H9 (cell line): Measurements from ENCODE around the gene CMTM5. TPM values are rescaled to one million over a fixed set of nuclear protein-coding genes. Genes with fewer than 3 reads are reported as not detected.

Source experiments
- DNase-seq: peaks from one replicate; pipeline ENCODE4 v3.0.0-alpha.2; 2017
- H2AFZ ChIP-seq: one replicate; pipeline ENCODE4 v1.6.1; 2013; ENCODE audit warnings: mild to moderate bottlenecking, low read length, control low read depth, moderate library complexity
- H2AK5ac ChIP-seq: 2 replicates; pipeline ENCODE4 v1.6.1; 2013; ENCODE audit warnings: low read length, control low read depth, mixed read lengths; ENCODE audit not compliant: insufficient read length
- H2BK120ac ChIP-seq: one replicate; pipeline ENCODE4 v1.6.1; 2013; ENCODE audit warnings: low read depth, mild to moderate bottlenecking, low read length, control low read depth, inconsistent platforms; ENCODE audit not compliant: poor library complexity, severe bottlenecking
- H2BK12ac ChIP-seq: 2 replicates; pipeline ENCODE4 v1.6.1; 2013; ENCODE audit warnings: low read length, control low read depth, mixed read lengths, low read depth; ENCODE audit not compliant: insufficient read length
- H2BK15ac ChIP-seq: 2 replicates; pipeline ENCODE4 v1.6.1; 2013; ENCODE audit warnings: low read depth, low read length, control low read depth
- H2BK20ac ChIP-seq: one replicate; pipeline ENCODE4 v1.6.1; 2013; ENCODE audit warnings: low read depth, mild to moderate bottlenecking, low read length, control low read depth, inconsistent platforms; ENCODE audit not compliant: poor library complexity, severe bottlenecking
- H2BK5ac ChIP-seq: 2 replicates; pipeline ENCODE4 v1.6.1; 2013; ENCODE audit warnings: low read length, control low read depth, mixed read lengths; ENCODE audit not compliant: insufficient read length
- H3K14ac ChIP-seq: 2 replicates; pipeline ENCODE4 v1.6.1; 2013; ENCODE audit warnings: low read length, control low read depth; ENCODE audit not compliant: insufficient read depth
- H3K18ac ChIP-seq: 2 replicates; pipeline ENCODE4 v1.6.1; 2013; ENCODE audit warnings: low read depth, mild to moderate bottlenecking, mixed read lengths, low read length, control low read depth; ENCODE audit not compliant: insufficient read length
- H3K23ac ChIP-seq: 2 replicates; pipeline ENCODE4 v1.6.1; 2013; ENCODE audit warnings: low read length, control low read depth, mixed read lengths, low read depth; ENCODE audit not compliant: insufficient read length
- H3K23me2 ChIP-seq: 2 replicates; pipeline ENCODE4 v1.6.1; 2013; ENCODE audit warnings: low read depth, mild to moderate bottlenecking, mixed read lengths, low read length, control low read depth; ENCODE audit not compliant: insufficient read length, poor library complexity, severe bottlenecking
- H3K27ac ChIP-seq: 2 replicates; pipeline ENCODE4 v1.5.1; 2013; ENCODE audit warnings: low read length, control low read depth, mixed read lengths, low read depth; ENCODE audit not compliant: insufficient read length
- H3K27me3 ChIP-seq: 2 replicates; pipeline ENCODE4 v1.6.1; 2013; ENCODE audit warnings: low read length, control low read depth, inconsistent platforms; ENCODE audit not compliant: insufficient read depth
- H3K4ac ChIP-seq: 2 replicates; pipeline ENCODE4 v1.6.1; 2013; ENCODE audit warnings: low read depth, mild to moderate bottlenecking, control low read depth, inconsistent platforms, low read length, moderate library complexity
- H3K4me1 ChIP-seq: 2 replicates; pipeline ENCODE4 v1.6.1; 2013; ENCODE audit warnings: low read length, control low read depth, inconsistent platforms; ENCODE audit not compliant: insufficient read depth
- H3K4me2 ChIP-seq: 2 replicates; pipeline ENCODE4 v1.6.1; 2013; ENCODE audit warnings: low read length, control low read depth, mixed read lengths; ENCODE audit not compliant: insufficient read length, insufficient read depth
- H3K56ac ChIP-seq: 2 replicates; pipeline ENCODE4 v1.6.1; 2013; ENCODE audit warnings: low read depth, mild to moderate bottlenecking, mixed read lengths, low read length, control low read depth; ENCODE audit not compliant: insufficient read length
- H3K79me1 ChIP-seq: 2 replicates; pipeline ENCODE4 v1.6.1; 2013; ENCODE audit warnings: low read depth, mild to moderate bottlenecking, moderate library complexity, low read length, control low read depth, inconsistent platforms; ENCODE audit not compliant: insufficient read depth, poor library complexity, severe bottlenecking
- H3K79me2 ChIP-seq: 2 replicates; pipeline ENCODE4 v1.6.1; 2013; ENCODE audit warnings: low read length, control low read depth, inconsistent platforms; ENCODE audit not compliant: insufficient read depth
- H3K9ac ChIP-seq: 2 replicates; pipeline ENCODE4 v1.6.1; 2013; ENCODE audit warnings: low read length, control low read depth, mixed read lengths; ENCODE audit not compliant: insufficient read length; ENCODE audit errors: extremely low read depth
- H3K9me3 ChIP-seq: one replicate; pipeline ENCODE4 v1.6.1; 2013; ENCODE audit warnings: low read depth, low read length, inconsistent platforms; ENCODE audit not compliant: control insufficient read depth
- H3T11ph ChIP-seq: one replicate; pipeline ENCODE4 v1.6.1; 2013; ENCODE audit warnings: mild to moderate bottlenecking, low read length, control low read depth, inconsistent platforms
- H4K20me1 ChIP-seq: one replicate; pipeline ENCODE4 v1.6.1; 2013; ENCODE audit not compliant: control insufficient read depth, insufficient read length, insufficient read depth
- H4K5ac ChIP-seq: 2 replicates; pipeline ENCODE4 v1.6.1; 2013; ENCODE audit warnings: low read depth, mild to moderate bottlenecking, mixed read lengths, low read length, control low read depth; ENCODE audit not compliant: insufficient read length
- H4K8ac ChIP-seq: replicated peaks from 2 replicates; pipeline ENCODE4 v1.6.1; 2013; ENCODE audit warnings: low read length, control low read depth, mixed read lengths, low read depth; ENCODE audit not compliant: insufficient read length
- H4K91ac ChIP-seq: 2 replicates; pipeline ENCODE4 v1.6.1; 2013; ENCODE audit warnings: low read depth, mild to moderate bottlenecking, moderate library complexity, mixed read lengths, low read length, control low read depth; ENCODE audit not compliant: insufficient read length
- H3K27ac Mint-ChIP-seq, 3 experiments: 2 replicates in 2 of 3; 3 replicates in 1 of 3; pipeline ENCODE4 v1.8.0; 2020 to 2021; ENCODE audit warnings: mixed read lengths in 3 of 3, mild to moderate bottlenecking in 1 of 3, moderate library complexity in 1 of 3
- H3K27me3 Mint-ChIP-seq: 2 replicates; pipeline ENCODE4 v1.8.0; 2021; ENCODE audit warnings: low read depth, mild to moderate bottlenecking, moderate library complexity, mixed read lengths
- H3K36me3 Mint-ChIP-seq, 3 experiments: 2 replicates in 2 of 3; 3 replicates in 1 of 3; pipeline ENCODE4 v1.8.0; 2020 to 2021; ENCODE audit warnings: low read depth in 3 of 3, mixed read lengths in 3 of 3; ENCODE audit not compliant: insufficient read depth in 1 of 3
- H3K4me1 Mint-ChIP-seq, 2 experiments: 2 replicates each; pipeline ENCODE4 v1.8.0; 2020; ENCODE audit warnings: mixed read lengths in 2 of 2
- H3K4me3 Mint-ChIP-seq, 2 experiments: 2 replicates in 1 of 2; 3 replicates in 1 of 2; pipeline ENCODE4 v1.8.0; 2020 to 2021; ENCODE audit warnings: mild to moderate bottlenecking in 2 of 2, mixed read lengths in 2 of 2, moderate library complexity in 1 of 2
- H3K9me3 Mint-ChIP-seq, 2 experiments: 2 replicates in 1 of 2; 3 replicates in 1 of 2; pipeline ENCODE4 v1.8.0; 2020; ENCODE audit warnings: mild to moderate bottlenecking in 2 of 2, mixed read lengths in 2 of 2, moderate library complexity in 1 of 2
- CTCF ChIP-seq: fragments of 200-600 bp; sonication (generic); conservative IDR thresholded peaks from 3 replicates; pipeline ENCODE4 v1.8.0; 2021; ENCODE audit warnings: antibody characterized with exemption, mild to moderate bottlenecking
- WGBS: extraction: QIAGEN DNeasy Blood & Tissue Kit; methylation state at CpG from one replicate; pipeline ENCODE4 v1.1.7; 2013; ENCODE audit warnings: missing lambda C conversion rate, low lambda C conversion rate, mixed read lengths; ENCODE audit not compliant: insufficient read length; ENCODE audit errors: extremely low coverage; 5-methylcytosine and 5-hydroxymethylcytosine counted together
- microRNA-seq: library from miRNA; unstranded; fragments of <30 nt; microRNA quantifications from one replicate; pipeline ENCODE4, GENCODE V29; 2020; ENCODE audit warnings: borderline microRNAs expressed
- total RNA-seq: library from RNA; stranded (reverse); gene quantifications from 2 replicates; pipeline ENCODE4 v1.2.1, GENCODE V29; 2021

The CMTM5 gene
- total RNA-seq, 1 experiment from 2014 or later: not detected

DNA sequence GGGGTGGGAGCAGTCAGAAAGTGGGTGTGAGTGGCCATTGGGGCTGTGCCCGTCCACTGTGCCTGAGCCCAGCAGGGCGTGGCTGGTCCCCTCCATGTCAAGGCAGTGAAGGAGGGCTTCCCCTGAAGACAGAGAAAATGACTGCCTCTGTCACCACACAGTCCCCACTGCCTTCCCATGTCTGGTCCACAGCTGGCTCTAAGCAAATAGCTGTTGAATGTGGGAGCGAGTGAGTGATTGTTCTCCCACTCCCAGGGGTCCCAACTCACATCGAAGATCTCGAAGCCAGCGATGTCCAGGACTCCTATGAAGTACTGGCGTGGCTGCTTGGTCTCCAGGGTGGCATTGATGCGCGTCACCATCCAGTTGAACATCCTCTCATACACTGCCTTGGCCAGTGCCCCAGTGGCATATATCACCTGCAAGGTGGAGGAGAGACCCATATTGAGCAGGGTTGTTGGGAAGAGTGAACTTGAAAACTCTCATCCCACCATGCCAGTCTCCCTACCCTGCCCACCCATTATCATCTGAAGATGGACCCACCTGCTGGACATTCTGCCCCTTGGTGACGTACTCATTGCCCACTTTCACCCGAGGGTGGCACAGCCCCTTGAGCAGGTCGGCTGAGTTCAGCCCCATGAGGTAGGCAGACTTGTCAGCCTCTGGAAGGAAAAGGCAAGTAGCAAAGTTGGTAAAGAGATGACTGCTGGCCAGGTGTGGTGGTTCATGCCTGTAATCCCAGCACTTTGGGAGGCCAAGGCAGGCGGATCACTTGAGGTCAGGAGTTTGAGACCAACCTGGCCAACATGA is 52.0 kb downstream of the CMTM5 start:
- Mint-ChIP-seq H3K9me3 (no peaks in the 10 kb centered on the region; a peak in 1 of 5 replicates), H3K4me3 (no peak overlapping the region), H3K4me1 (peaks cover 24% of the 10 kb centered on the region in 2 experiments; a peak in 3 of 4 replicates), H3K36me3 (no peaks in the 10 kb centered on the region), H3K27ac (no peak overlapping the region), H3K27me3 (peaks cover 62% of the 10 kb centered on the region)
- Histone ChIP-seq H3K23ac (no peak overlapping the region), H4K8ac (no peak overlapping the region), H2BK12ac (no peak overlapping the region), H4K91ac (no peak overlapping the region), H2BK120ac (no peak overlapping the region), H2BK20ac (no peak overlapping the region), H3K9ac (no peak overlapping the region), H2BK15ac (no peak overlapping the region), H3K27me3 (no peaks in the 10 kb centered on the region), H4K20me1 (no peaks in the 10 kb centered on the region), H3K56ac (no peak overlapping the region), H2AFZ (no peak overlapping the region), H3K14ac (no peak overlapping the region), H4K5ac (no peak overlapping the region), H3K27ac (no peak overlapping the region), H3K79me1 (no peaks in the 10 kb centered on the region), H3K9me3 (no peaks in the 10 kb centered on the region), H3K4me2 (no peak overlapping the region), H3K4ac (no peak overlapping the region), H3K4me1 (no peaks in the 10 kb centered on the region; the same call in 1 of the 2 replicates), H3K18ac (no peak overlapping the region), H2AK5ac (no peak overlapping the region), H2BK5ac (no peak overlapping the region), H3T11ph (no peak overlapping the region), H3K79me2 (no peaks in the 10 kb centered on the region), H3K23me2 (peaks cover 2% of the 10 kb centered on the region)
- WGBS: no CpG with 5 or more reads among the region's 13 CpGs
- no peak for TF ChIP-seq CTCF
- DNase-seq: no peak

Small RNAs within 50 kb of the gene (microRNA-seq; reads per million reads assigned to microRNA genes)
- 0.81 reads per million for gene MIR208A
- not detected for gene MIR208B

Other genes with a start within 250 kb of the CMTM5 start
- 77.9 and 84.5 TPM in 2 replicates for gene SLC7A8, start 193.4 kb upstream of the CMTM5 start, total RNA-seq
- gene RNF212B, start 139.1 kb upstream of the CMTM5 start, total RNA-seq: 0.15 and 0.39 TPM in 2 replicates
- gene HOMEZ, start 90.9 kb upstream of the CMTM5 start, total RNA-seq: 6.2 and 6.5 TPM in 2 replicates
- gene PPP1R3E, start 74.2 kb upstream of the CMTM5 start, total RNA-seq: 2.6 and 3.9 TPM in 2 replicates
- gene BCL2L2, start 70.2 kb upstream of the CMTM5 start, total RNA-seq: 8.4 and 8.8 TPM in 2 replicates
- 331 and 333 TPM in 2 replicates for gene PABPN1, start 55.6 kb upstream of the CMTM5 start, total RNA-seq
- 33.0 and 34.0 TPM in 2 replicates for gene SLC22A17, start 24.2 kb upstream of the CMTM5 start, total RNA-seq
- gene EFS, start 11.9 kb upstream of the CMTM5 start, total RNA-seq: 31.9 and 32.1 TPM in 2 replicates
- gene IL25, start 4.2 kb upstream of the CMTM5 start, total RNA-seq: not detected in 2 replicates
- 0.07 and 0.13 TPM in 2 replicates for gene MYH6, start 31.2 kb downstream of the CMTM5 start, total RNA-seq
- not detected in 2 replicates for gene MYH7, start 58.6 kb downstream of the CMTM5 start, total RNA-seq
- gene NGDN, start 92.7 kb downstream of the CMTM5 start, total RNA-seq: 51.7 and 53.1 TPM in 2 replicates
- gene ZFHX2, start 174.7 kb downstream of the CMTM5 start, total RNA-seq: 19.2 and 19.4 TPM in 2 replicates
- 13.4 and 15.6 TPM in 2 replicates for gene THTPA, start 179.2 kb downstream of the CMTM5 start, total RNA-seq
- gene AP1G2, start 190.7 kb downstream of the CMTM5 start, total RNA-seq: 107 and 121 TPM in 2 replicates
- 6.7 and 6.8 TPM in 2 replicates for gene JPH4, start 201.7 kb downstream of the CMTM5 start, total RNA-seq